Sigmoid colon (tissue), 7 donors: ENCODE measurements around the gene PYDC2. TPM values are rescaled to one million over a fixed set of nuclear protein-coding genes. Genes with fewer than 3 reads are reported as not detected.

Source experiments
- DNase-seq: peaks from one replicate; pipeline ENCODE4 v3.0.0-alpha.2; 2019
- H3K27ac ChIP-seq, 4 donors: fragments of 200-600 bp; sonication (generic); one replicate each; pipeline ENCODE4 v1.5.1; 2016 to 2019; ENCODE audit warnings: mild to moderate bottlenecking in 1 of 4
- H3K27me3 ChIP-seq, 3 donors: fragments of 200-600 bp; sonication (generic); one replicate each; pipeline ENCODE4 v1.5.1; 2019; ENCODE audit warnings: mild to moderate bottlenecking in 1 of 3
- H3K36me3 ChIP-seq, 4 donors: fragments of 200-600 bp; sonication (generic); one replicate each; pipeline ENCODE4 v1.5.1; 2016 to 2019
- H3K4me1 ChIP-seq, 4 donors: fragments of 200-600 bp; sonication (generic); one replicate each; pipeline ENCODE4 v1.5.1; 2017 to 2019
- H3K4me3 ChIP-seq, 4 donors: fragments of 200-600 bp; sonication (generic); one replicate each; pipeline ENCODE4 v1.5.1; 2017 to 2019; ENCODE audit warnings: mild to moderate bottlenecking in 2 of 4, moderate library complexity in 1 of 4
- H3K9me3 ChIP-seq, 4 donors: fragments of 200-600 bp in 3 of 4; sonication (generic) in 3 of 4; one replicate each; pipeline versions ENCODE4 v1.5.1 to v1.6.1; 2013 to 2019
- CTCF ChIP-seq, 4 experiments: fragments of 450-650 bp in 3 of 4; fragments of 200-600 bp in 1 of 4; IDR thresholded peaks; one replicate each; pipeline ENCODE4 v1.5.1; 2016 to 2019; ENCODE audit warnings: antibody characterized with exemption in 4 of 4, mild to moderate bottlenecking in 3 of 4, moderate library complexity in 2 of 4
- EP300 ChIP-seq, 4 donors: sonication (generic); formaldehyde crosslinking; IDR thresholded peaks; one replicate each; pipeline ENCODE4 v1.6.1; 2017; ENCODE audit warnings: antibody characterized with exemption in 4 of 4
- POLR2A ChIP-seq, 2 donors: fragments of 450-650 bp; IDR thresholded peaks; one replicate each; pipeline ENCODE4 v1.6.1; 2016; ENCODE audit warnings: antibody characterized with exemption in 2 of 2, mild to moderate bottlenecking in 2 of 2, moderate library complexity in 2 of 2
- POLR2AphosphoS5 ChIP-seq, 4 donors: sonication (generic); formaldehyde crosslinking; IDR thresholded peaks; one replicate each; pipeline ENCODE4 v1.6.1; 2017; ENCODE audit warnings: antibody characterized with exemption in 4 of 4
- WGBS, 2 donors: extraction: QIAGEN DNeasy Blood & Tissue Kit; methylation state at CpG; one replicate each; pipeline ENCODE4 v1.1.7; 2013; 5-methylcytosine and 5-hydroxymethylcytosine counted together
- intact Hi-C: fragments of 100-400 bp; cut with DNase I; formaldehyde crosslinking; loops from one replicate; pipeline ENCODE4 v1.15.1; 2023
- polyA plus RNA-seq, 3 donors: library from polyadenylated mRNA; stranded (reverse); fragments of 200-250 nt; gene quantifications; one replicate each; pipeline ENCODE4 v1.2.3, GENCODE V29; 2013
- total RNA-seq, 4 donors: library from RNA; depleted of rRNA; stranded (reverse); fragments of >200 nt; gene quantifications; one replicate each; pipeline ENCODE4 v1.1.0, GENCODE V29; 2016
- donor health status: healthy with polysubstance abuse.
- donor health status: Bipolar disorder and iron deficiency.
- donor health status: healthy.

PYDC2 gene
- total and polyA plus RNA-seq, 7 donors: not detected

- no peak for DNase-seq
- Histone ChIP-seq H3K9me3 (no peaks in the 10 kb centered on the region), H3K27me3 (no peaks in the 10 kb centered on the region), H3K4me1 (no peaks in the 10 kb centered on the region), H3K4me3 (no peak overlapping the region), H3K36me3 (no peaks in the 10 kb centered on the region), H3K27ac (no peak overlapping the region)
- TF ChIP-seq CTCF (IDR thresholded peaks at IDR 0.05) (no peak), POLR2A (IDR thresholded peaks at IDR 0.05) (no peak), POLR2AphosphoS5 (IDR thresholded peaks at IDR 0.05) (no peak), EP300 (IDR thresholded peaks at IDR 0.05) (no peak)
- intact Hi-C loops: no loop called here
- WGBS, 2 donors: 27 to 29% methylated on average over 3 of the region's 3 CpGs
These were observed 5.6 kb upstream of the PYDC2 start for GRCh38 chr3:191455257-191455952.

DNA sequence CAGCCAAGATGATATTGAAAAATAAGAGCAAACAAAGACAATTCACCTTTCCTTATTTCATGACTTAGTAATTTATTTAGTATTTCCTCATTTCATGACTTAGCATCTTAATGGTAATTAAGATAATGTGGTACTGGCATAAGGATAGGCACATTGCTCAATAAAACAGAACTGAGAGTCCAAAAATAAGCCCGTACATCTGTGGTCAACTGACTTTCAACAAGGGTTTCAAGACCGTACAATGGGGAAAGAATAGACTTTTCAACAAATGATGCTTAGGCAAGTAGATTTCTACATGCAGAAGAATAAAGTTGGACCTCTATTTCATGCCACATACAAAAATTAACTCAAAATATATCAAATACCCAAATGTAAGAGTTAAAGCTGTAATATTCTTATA lies 603 bp upstream of the PYDC2 start:
- Histone ChIP-seq H3K27ac (no peak overlapping the region), H3K4me1 (no peaks in the 10 kb centered on the region), H3K27me3 (no peaks in the 10 kb centered on the region), H3K36me3 (no peaks in the 10 kb centered on the region), H3K4me3 (no peak overlapping the region), H3K9me3 (no peaks in the 10 kb centered on the region)
- intact Hi-C loops: no loop called here
- 88% methylated on average over 2 of the region's 2 CpGs for WGBS, 2 donors
- TF ChIP-seq POLR2AphosphoS5 (IDR thresholded peaks at IDR 0.05): no peak
- no peak for TF ChIP-seq EP300 (IDR thresholded peaks at IDR 0.05)
- TF ChIP-seq POLR2A (IDR thresholded peaks at IDR 0.05): no peak
- no peak for TF ChIP-seq CTCF (IDR thresholded peaks at IDR 0.05)
- DNase-seq: no peak

DNA sequence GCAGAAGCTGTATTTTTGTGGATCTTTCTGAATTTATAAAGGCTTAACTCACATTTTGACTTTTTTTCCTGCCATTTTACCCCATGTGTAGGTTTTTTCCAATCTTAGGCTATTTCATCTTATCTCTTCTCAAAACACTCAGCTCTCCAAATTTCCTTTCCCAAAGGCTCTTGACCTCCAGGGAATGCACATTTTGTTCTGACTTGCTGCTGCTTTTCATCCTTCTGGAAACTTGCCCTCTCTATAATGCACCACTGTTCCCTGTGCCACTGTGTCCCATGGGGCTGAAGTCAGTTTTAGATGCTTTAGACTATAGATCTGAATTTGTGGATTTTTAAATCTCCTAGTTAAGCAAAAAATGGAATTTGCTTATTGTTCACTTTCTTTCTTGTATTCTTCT lies 9.1 kb downstream of the PYDC2 start:
- no peaks in the 10 kb centered on the region for H3K27me3 ChIP-seq
- no peaks in the 10 kb centered on the region for H3K36me3 ChIP-seq
- H3K9me3 ChIP-seq: no peaks in the 10 kb centered on the region
- no peaks in the 10 kb centered on the region for H3K4me1 ChIP-seq
- H3K4me3 ChIP-seq: no peak overlapping the region
- TF ChIP-seq POLR2A (IDR thresholded peaks at IDR 0.05): no peak
- no peak for TF ChIP-seq EP300 (IDR thresholded peaks at IDR 0.05)
- TF ChIP-seq CTCF (IDR thresholded peaks at IDR 0.05): no peak
- TF ChIP-seq POLR2AphosphoS5 (IDR thresholded peaks at IDR 0.05): no peak
- no peak overlapping the region for H3K27ac ChIP-seq
- intact Hi-C loops: no loop called here
- DNase-seq: no peak

DNA sequence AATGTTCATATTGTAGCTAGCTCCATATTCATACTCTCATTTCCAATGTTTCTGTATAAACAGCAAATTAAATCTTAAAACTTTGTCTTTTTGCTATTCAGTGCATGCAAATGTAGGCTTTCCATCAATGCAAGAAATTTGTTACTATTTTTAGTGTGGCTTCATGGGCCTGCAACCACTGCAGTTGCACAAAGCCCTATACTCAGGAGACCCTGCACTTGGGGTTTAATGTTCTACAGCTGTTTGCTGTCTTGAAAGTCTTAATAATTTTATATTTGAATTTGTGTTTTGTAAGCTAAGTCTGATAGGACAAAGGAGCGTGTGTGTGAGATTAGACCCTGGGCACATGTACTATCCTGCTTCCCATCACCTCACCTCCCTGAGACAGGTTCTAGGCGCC lies 9.6 kb downstream of the PYDC2 start:
- Histone ChIP-seq H3K27me3 (no peaks in the 10 kb centered on the region), H3K4me3 (no peak overlapping the region), H3K4me1 (no peaks in the 10 kb centered on the region), H3K27ac (no peak overlapping the region), H3K36me3 (no peaks in the 10 kb centered on the region), H3K9me3 (no peaks in the 10 kb centered on the region)
- DNase-seq: no peak
- WGBS, 2 donors: 78 to 89% methylated on average over 2 of the region's 2 CpGs
- intact Hi-C loops: no loop called here
- TF ChIP-seq EP300 (IDR thresholded peaks at IDR 0.05) (no peak), CTCF (IDR thresholded peaks at IDR 0.05) (no peak), POLR2A (IDR thresholded peaks at IDR 0.05) (no peak), POLR2AphosphoS5 (IDR thresholded peaks at IDR 0.05) (no peak)

- Histone ChIP-seq H3K4me3 (no peak overlapping the region), H3K36me3 (no peaks in the 10 kb centered on the region), H3K27me3 (no peaks in the 10 kb centered on the region), H3K4me1 (no peaks in the 10 kb centered on the region), H3K9me3 (no peaks in the 10 kb centered on the region), H3K27ac (no peak overlapping the region)
- WGBS, 2 donors: 61 to 68% methylated on average over 4 of the region's 4 CpGs
- intact Hi-C loops: no loop called here
- no peak for DNase-seq
- TF ChIP-seq POLR2A (IDR thresholded peaks at IDR 0.05): no peak
- TF ChIP-seq CTCF (IDR thresholded peaks at IDR 0.05): no peak
- TF ChIP-seq POLR2AphosphoS5 (IDR thresholded peaks at IDR 0.05): no peak
- no peak for TF ChIP-seq EP300 (IDR thresholded peaks at IDR 0.05)
These were observed 12.8 kb downstream of the PYDC2 start for GRCh38 chr3:191473661-191474198.
